Measurements from ENCODE around the gene PELI1.

GRCh38 chr2:64145119-64145518, 899 bp upstream of the PELI1 start:
- TF ChIP-seq CTCF (IDR thresholded peaks at IDR 0.05) (no peak), POLR2A (IDR thresholded peaks at IDR 0.05) (no peak), EP300 (IDR thresholded peaks at IDR 0.05) (no peak)

Measured in upper lobe of left lung (tissue), 4 donors.